ENCODE results near the gene NLRP6.

GRCh38 chr11:297051-297585, 18.9 kb downstream of the NLRP6 start:
- TF ChIP-seq, protein P1, sequence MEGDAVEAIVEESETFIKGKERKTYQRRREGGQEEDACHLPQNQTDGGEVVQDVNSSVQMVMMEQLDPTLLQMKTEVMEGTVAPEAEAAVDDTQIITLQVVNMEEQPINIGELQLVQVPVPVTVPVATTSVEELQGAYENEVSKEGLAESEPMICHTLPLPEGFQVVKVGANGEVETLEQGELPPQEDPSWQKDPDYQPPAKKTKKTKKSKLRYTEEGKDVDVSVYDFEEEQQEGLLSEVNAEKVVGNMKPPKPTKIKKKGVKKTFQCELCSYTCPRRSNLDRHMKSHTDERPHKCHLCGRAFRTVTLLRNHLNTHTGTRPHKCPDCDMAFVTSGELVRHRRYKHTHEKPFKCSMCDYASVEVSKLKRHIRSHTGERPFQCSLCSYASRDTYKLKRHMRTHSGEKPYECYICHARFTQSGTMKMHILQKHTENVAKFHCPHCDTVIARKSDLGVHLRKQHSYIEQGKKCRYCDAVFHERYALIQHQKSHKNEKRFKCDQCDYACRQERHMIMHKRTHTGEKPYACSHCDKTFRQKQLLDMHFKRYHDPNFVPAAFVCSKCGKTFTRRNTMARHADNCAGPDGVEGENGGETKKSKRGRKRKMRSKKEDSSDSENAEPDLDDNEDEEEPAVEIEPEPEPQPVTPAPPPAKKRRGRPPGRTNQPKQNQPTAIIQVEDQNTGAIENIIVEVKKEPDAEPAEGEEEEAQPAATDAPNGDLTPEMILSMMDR (IDR thresholded peaks at IDR 0.05): no peak
- TF ChIP-seq POLR2AphosphoS5 (IDR thresholded peaks at IDR 0.05) (no peak), POLR2A (IDR thresholded peaks at IDR 0.05) (no peak)
